ENCODE results near the gene ABR. TPM values are rescaled to one million over a fixed set of nuclear protein-coding genes. Genes with fewer than 3 reads are reported as not detected.

Gene ABR
- polyA plus RNA-seq, 1 experiment = 65.4 TPM

- CTCF ChIA-PET = no interaction called here
- no peak overlapping the region for H3K4me3 ChIP-seq (ENCODE audit: low read depth, low read length)
- no peak for DNase-seq (ENCODE audit: low read depth)
- no peak for TF ChIP-seq CTCF (IDR thresholded peaks at IDR 0.05; ENCODE audit: insufficient read depth, low read depth, low read length)
- H3K27me3 ChIP-seq (ENCODE audit: control insufficient read depth, insufficient read depth, low read length) = no peaks in the 10 kb centered on the region
- H3K36me3 ChIP-seq (ENCODE audit: control insufficient read depth, insufficient read depth, low read length) = peaks cover 30% of the 10 kb centered on the region
- POLR2A ChIA-PET = no interaction called here
These were observed 88.6 kb downstream of the ABR start for GRCh38 chr17:1091190-1091534.

GRCh38 chr17:1090465-1091189 is 89.2 kb downstream of the ABR start:
- Histone ChIP-seq H3K27me3 (ENCODE audit: control insufficient read depth, insufficient read depth, low read length) (no peaks in the 10 kb centered on the region), H3K36me3 (ENCODE audit: control insufficient read depth, insufficient read depth, low read length) (peaks cover 29% of the 10 kb centered on the region), H3K4me3 (ENCODE audit: low read depth, low read length) (no peak overlapping the region)
- ChIA-PET CTCF (no interaction called here), POLR2A (no interaction called here)
- DNase-seq (ENCODE audit: low read depth) = no peak
- no peak for TF ChIP-seq CTCF (IDR thresholded peaks at IDR 0.05; ENCODE audit: insufficient read depth, low read depth, low read length)

- H3K27me3 ChIP-seq (ENCODE audit: control insufficient read depth, insufficient read depth, low read length) = no peaks in the 10 kb centered on the region
- TF ChIP-seq CTCF (IDR thresholded peaks at IDR 0.05; ENCODE audit: insufficient read depth, low read depth, low read length) = no peak
- POLR2A ChIA-PET = no interaction called here
- H3K4me3 ChIP-seq (ENCODE audit: low read depth, low read length) = no peak overlapping the region
- CTCF ChIA-PET = no interaction called here
- no peak for DNase-seq (ENCODE audit: low read depth)
- peaks cover 27% of the 10 kb centered on the region for H3K36me3 ChIP-seq (ENCODE audit: control insufficient read depth, insufficient read depth, low read length)
These were observed 89.9 kb downstream of the ABR start for GRCh38 chr17:1089915-1090314.

GRCh38 chr17:1087381-1088241 is 92.2 kb downstream of the ABR start:
- no peak for DNase-seq (ENCODE audit: low read depth)
- no peak for TF ChIP-seq CTCF (IDR thresholded peaks at IDR 0.05; ENCODE audit: insufficient read depth, low read depth, low read length)
- CTCF ChIA-PET = no interaction called here
- Histone ChIP-seq H3K27me3 (ENCODE audit: control insufficient read depth, insufficient read depth, low read length) (no peaks in the 10 kb centered on the region), H3K4me3 (ENCODE audit: low read depth, low read length) (no peak overlapping the region), H3K36me3 (ENCODE audit: control insufficient read depth, insufficient read depth, low read length) (peaks cover 21% of the 10 kb centered on the region)
- POLR2A ChIA-PET = no interaction called here

GRCh38 chr17:1083451-1084187 is 96.2 kb downstream of the ABR start:
- ChIA-PET CTCF (interaction anchor here (1.2 kb wide), 1 partner anchor 28 kb away, joined by 3 read pairs; no protein-coding TSS in a partner anchor), POLR2A (no interaction called here)
- no peak for TF ChIP-seq CTCF (IDR thresholded peaks at IDR 0.05; ENCODE audit: insufficient read depth, low read depth, low read length)
- DNase-seq (ENCODE audit: low read depth) = no peak
- peaks cover 10% of the 10 kb centered on the region for H3K36me3 ChIP-seq (ENCODE audit: control insufficient read depth, insufficient read depth, low read length)
- H3K4me3 ChIP-seq (ENCODE audit: low read depth, low read length) = no peak overlapping the region
- no peaks in the 10 kb centered on the region for H3K27me3 ChIP-seq (ENCODE audit: control insufficient read depth, insufficient read depth, low read length)

Measured in BJ (cell line).